Suprapubic skin (tissue), 4 donors: ENCODE results near the gene ING2.
"Not testable (repeated sequence)": the region's sequence is repeated elsewhere in the genome, so short reads cannot be mapped to it uniquely, and the experiment has no call there.

ENCODE experiments used
- EP300 ChIP-seq: sonication (generic); formaldehyde crosslinking; IDR thresholded peaks from one replicate; pipeline ENCODE4 v1.6.1; 2017; ENCODE audit warnings: antibody characterized with exemption
- POLR2A ChIP-seq, 2 donors: fragments of 450-650 bp; IDR thresholded peaks; one replicate each; pipeline ENCODE4 v1.6.1; 2017; ENCODE audit warnings: antibody characterized with exemption in 2 of 2, mild to moderate bottlenecking in 2 of 2, moderate library complexity in 2 of 2
- POLR2AphosphoS5 ChIP-seq, 3 donors: sonication (generic); formaldehyde crosslinking; IDR thresholded peaks; one replicate each; pipeline ENCODE4 v1.6.1; 2017; ENCODE audit warnings: antibody characterized with exemption in 3 of 3
- TF ChIP-seq, protein P1 (sequence below), 2 donors: fragments of 200-600 bp in 1 of 2; fragments of 450-650 bp in 1 of 2; sonication (generic) in 1 of 2; IDR thresholded peaks; one replicate each; pipeline ENCODE4 v1.5.1; 2016 to 2019; ENCODE audit warnings: antibody characterized with exemption in 2 of 2, mild to moderate bottlenecking in 1 of 2, moderate library complexity in 1 of 2

DNA sequence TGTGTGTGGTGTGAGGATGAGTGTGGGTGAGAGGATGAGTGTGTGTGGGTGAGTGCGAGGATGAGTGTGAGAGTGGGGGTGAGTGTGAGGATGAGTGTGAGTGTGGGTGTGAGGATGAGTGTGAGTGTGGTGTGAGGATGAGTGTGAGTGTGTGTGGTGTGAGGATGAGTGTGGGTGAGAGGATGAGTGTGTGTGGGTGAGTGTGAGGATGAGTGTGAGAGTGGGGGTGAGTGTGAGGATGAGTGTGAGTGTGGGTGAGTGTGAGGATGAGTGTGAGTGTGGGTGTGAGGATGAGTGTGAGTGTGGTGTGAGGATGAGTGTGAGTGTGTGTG lies 48.3 kb downstream of the ING2 start:
- TF ChIP-seq POLR2A (IDR thresholded peaks at IDR 0.05); EP300; POLR2AphosphoS5 (IDR thresholded peaks at IDR 0.05): not testable (repeated sequence)
- TF ChIP-seq, protein P1, sequence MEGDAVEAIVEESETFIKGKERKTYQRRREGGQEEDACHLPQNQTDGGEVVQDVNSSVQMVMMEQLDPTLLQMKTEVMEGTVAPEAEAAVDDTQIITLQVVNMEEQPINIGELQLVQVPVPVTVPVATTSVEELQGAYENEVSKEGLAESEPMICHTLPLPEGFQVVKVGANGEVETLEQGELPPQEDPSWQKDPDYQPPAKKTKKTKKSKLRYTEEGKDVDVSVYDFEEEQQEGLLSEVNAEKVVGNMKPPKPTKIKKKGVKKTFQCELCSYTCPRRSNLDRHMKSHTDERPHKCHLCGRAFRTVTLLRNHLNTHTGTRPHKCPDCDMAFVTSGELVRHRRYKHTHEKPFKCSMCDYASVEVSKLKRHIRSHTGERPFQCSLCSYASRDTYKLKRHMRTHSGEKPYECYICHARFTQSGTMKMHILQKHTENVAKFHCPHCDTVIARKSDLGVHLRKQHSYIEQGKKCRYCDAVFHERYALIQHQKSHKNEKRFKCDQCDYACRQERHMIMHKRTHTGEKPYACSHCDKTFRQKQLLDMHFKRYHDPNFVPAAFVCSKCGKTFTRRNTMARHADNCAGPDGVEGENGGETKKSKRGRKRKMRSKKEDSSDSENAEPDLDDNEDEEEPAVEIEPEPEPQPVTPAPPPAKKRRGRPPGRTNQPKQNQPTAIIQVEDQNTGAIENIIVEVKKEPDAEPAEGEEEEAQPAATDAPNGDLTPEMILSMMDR (IDR thresholded peaks at IDR 0.05), result not testable (repeated sequence)
